Endothelial cell of umbilical vein (primary cell): ENCODE data around the gene ARPIN. TPM values are rescaled to one million over a fixed set of nuclear protein-coding genes. Genes with fewer than 3 reads are reported as not detected.

Experiments used
- BruUV-seq: library from RNA; stranded (reverse); fragments of 400-500 nt; replicated peaks from 2 replicates; lab custom pipeline; 2021; lab: Mats Ljungman, UMichigan
- CTCF ChIA-PET: fragments of 300-600, 350-600 bp; sonication (Branson Sonifier 250); formaldehyde crosslinking; loops from one replicate; lab custom pipeline; 2021; ENCODE audit warnings: antibody characterized with exemption, inconsistent platforms; lab: Charles Lee
- POLR2A ChIA-PET: fragments of 300-600, 350-600 bp; sonication (Branson Sonifier 250); formaldehyde crosslinking; loops from one replicate; lab custom pipeline; 2021; ENCODE audit warnings: antibody characterized with exemption, inconsistent platforms; lab: Charles Lee
- DNase-seq: peaks from one replicate; pipeline ENCODE4 v3.0.0-alpha.2; 2011; ENCODE audit warnings: low read depth, low spot score
- FAIRE-seq: peaks from 2 replicates; lab custom pipeline; 2011; peaks lifted over from hg19 to GRCh38; lab: Jason Lieb, UNC
- H2AFZ ChIP-seq: 2 replicates; pipeline ENCODE4 v1.6.0; 2012; ENCODE audit warnings: low read depth, low read length, control low read depth, inconsistent platforms
- H3K27ac ChIP-seq: 2 replicates; pipeline ENCODE4 v1.5.1; 2011; ENCODE audit warnings: low read depth, mild to moderate bottlenecking, control low read depth, low read length, moderate library complexity; ENCODE audit not compliant: insufficient read depth
- H3K27me3 ChIP-seq, 2 experiments: 2 replicates each; pipeline versions ENCODE4 v1.6.0 to v1.6.1; 2011; ENCODE audit warnings: low read length in 2 of 2, mixed read lengths in 1 of 2; ENCODE audit not compliant: control insufficient read depth in 2 of 2, insufficient read depth in 2 of 2
- H3K36me3 ChIP-seq, 2 experiments: 2 replicates in 1 of 2; 3 replicates in 1 of 2; pipeline ENCODE4 v1.5.1; 2011; ENCODE audit warnings: low read length in 2 of 2, mild to moderate bottlenecking in 1 of 2, moderate library complexity in 1 of 2; ENCODE audit not compliant: control insufficient read depth in 2 of 2, insufficient read depth in 2 of 2; ENCODE audit errors: extremely low read depth in 1 of 2
- H3K4me1 ChIP-seq: 3 replicates; pipeline ENCODE4 v1.5.1; 2011; ENCODE audit warnings: mild to moderate bottlenecking, low read length; ENCODE audit not compliant: control insufficient read depth, insufficient read depth; ENCODE audit errors: extremely low read depth
- H3K4me2 ChIP-seq: 2 replicates; pipeline ENCODE4 v1.6.1; 2011; ENCODE audit warnings: low read length, control low read depth, mixed read lengths; ENCODE audit not compliant: insufficient read depth
- H3K4me3 ChIP-seq, 3 experiments: fragments of 200-600 bp in 1 of 3; sonication (generic), shearing (Covaris generic) in 1 of 3; replicated peaks in 1 of 3; 2 replicates each; pipeline ENCODE4 v1.5.1; 2011 to 2016; ENCODE audit warnings: control low read depth in 3 of 3, low read length in 3 of 3, mild to moderate bottlenecking in 2 of 3, inconsistent platforms in 1 of 3, low read depth in 1 of 3, moderate library complexity in 1 of 3; ENCODE audit not compliant: insufficient read depth in 1 of 3
- H3K79me2 ChIP-seq: 2 replicates; pipeline ENCODE4 v1.6.0; 2012; ENCODE audit warnings: low read length, inconsistent platforms; ENCODE audit not compliant: control insufficient read depth, insufficient read depth
- H3K9ac ChIP-seq: replicated peaks from 2 replicates; pipeline ENCODE3; 2011; ENCODE audit warnings: low read length, control low read depth; ENCODE audit not compliant: insufficient read depth; ENCODE audit errors: extremely low read depth
- H3K9me1 ChIP-seq: replicated peaks from 3 replicates; pipeline ENCODE4 v1.6.0; 2011; ENCODE audit warnings: mild to moderate bottlenecking, low read length; ENCODE audit not compliant: control insufficient read depth, insufficient read depth; ENCODE audit errors: extremely low read depth
- H3K9me3 ChIP-seq: replicated peaks from 2 replicates; pipeline ENCODE4 v1.5.1; 2012; ENCODE audit warnings: low read length, inconsistent platforms; ENCODE audit not compliant: control insufficient read depth, insufficient read depth
- H4K20me1 ChIP-seq: replicated peaks from 2 replicates; pipeline ENCODE3; 2011; ENCODE audit warnings: mild to moderate bottlenecking, low read length; ENCODE audit not compliant: control insufficient read depth, insufficient read depth; ENCODE audit errors: extremely low read depth
- CTCF ChIP-seq, 2 donors: IDR thresholded peaks; 1 replicate in 1 of 2; 2 replicates in 1 of 2; pipeline ENCODE4 v1.5.1; 2011; ENCODE audit warnings: low read length in 2 of 2, mild to moderate bottlenecking in 2 of 2, moderate library complexity in 2 of 2, control low read depth in 1 of 2, inconsistent platforms in 1 of 2, low read depth in 1 of 2; ENCODE audit not compliant: insufficient read depth in 1 of 2; ENCODE audit errors: extremely low read depth in 1 of 2
- EZH2 ChIP-seq: IDR thresholded peaks from 2 replicates; pipeline ENCODE4 v1.6.1; 2012; ENCODE audit warnings: borderline replicate concordance, low read depth, mild to moderate bottlenecking, moderate library complexity, low read length, inconsistent platforms; ENCODE audit not compliant: severe bottlenecking
- FOS ChIP-seq: IDR thresholded peaks from 2 replicates; pipeline ENCODE4 v1.6.1; 2011; ENCODE audit warnings: mild to moderate bottlenecking, low read length, moderate library complexity, borderline replicate concordance; ENCODE audit not compliant: insufficient read depth
- GATA2 ChIP-seq: IDR thresholded peaks from 2 replicates; pipeline ENCODE4 v1.7.0; 2011; ENCODE audit warnings: low read depth, mild to moderate bottlenecking, moderate library complexity, mixed read lengths, low read length; ENCODE audit not compliant: insufficient read length, insufficient read depth
- JUN ChIP-seq: IDR thresholded peaks from 2 replicates; pipeline ENCODE4 v1.6.1; 2011; ENCODE audit warnings: borderline replicate concordance, low read depth; ENCODE audit not compliant: insufficient read length, insufficient read depth
- MAX ChIP-seq: IDR thresholded peaks from 2 replicates; pipeline ENCODE4 v1.6.1; 2011; ENCODE audit not compliant: insufficient read depth, insufficient read length
- MYC ChIP-seq: IDR thresholded peaks from one replicate; pipeline ENCODE4 v1.6.1; 2011; ENCODE audit warnings: mild to moderate bottlenecking, low read depth, low read length
- POLR2A ChIP-seq: IDR thresholded peaks from 2 replicates; pipeline ENCODE4 v1.6.1; 2012; ENCODE audit warnings: low read depth, mild to moderate bottlenecking, control low read depth, low read length
- POLR2AphosphoS5 ChIP-seq: IDR thresholded peaks from 2 replicates; pipeline ENCODE4 v1.6.1; 2012; ENCODE audit warnings: low read depth, mild to moderate bottlenecking, control low read depth, low read length, moderate library complexity; ENCODE audit not compliant: insufficient read depth
- dilution Hi-C: fragments of 300-500 bp; cut with MboI; formaldehyde crosslinking; loops from one replicate; pipeline ENCODE4 v1.15.0; 2019; ENCODE audit warnings: low sequenced_read_pairs; ENCODE audit not compliant: extremely low pct_ligation_motif_present
- intact Hi-C: fragments of 100-400 bp; cut with micrococcal nuclease; formaldehyde crosslinking; loops from one replicate; pipeline ENCODE4 v1.10.0; 2022
- polyA plus RNA-seq, 4 experiments: library from polyadenylated mRNA; depleted of rRNA in 3 of 4; stranded (reverse) in 3 of 4; unstranded in 1 of 4; fragments of >200 nt; gene quantifications; 2 replicates each; pipeline versions ENCODE4 v1.2.1 to v1.2.3, GENCODE V29; 2011 to 2012; ENCODE audit warnings: missing spikeins in 1 of 4
- total RNA-seq: library from RNA; stranded (reverse); gene quantifications from 2 replicates; pipeline ENCODE4 v1.2.3, GENCODE V29; 2021

ARPIN gene
- total and polyA plus RNA-seq, 2 donors (not counting 3 experiments of a cell fraction or from before 2014, with no cell fraction given) = 13.0 to 23.3 TPM

- H4K20me1 ChIP-seq = no peaks in the 10 kb centered on the region
- no TSS peak for BruUV-seq
- no peaks in the 10 kb centered on the region for H3K9me1 ChIP-seq
- H3K27me3 ChIP-seq = no peaks in the 10 kb centered on the region
- H3K9ac ChIP-seq = no peak overlapping the region
- CTCF ChIA-PET = interaction anchor here (0.9 to 2.0 kb wide), 4 partner anchors 15 to 92 kb away, joined by 3 to 8 read pairs (median 5); no protein-coding TSS in a partner anchor
- H3K4me1 ChIP-seq = peaks cover 34% of the 10 kb centered on the region
- no peak for FAIRE-seq
- DNase-seq = no peak
- no peak overlapping the region for H3K27ac ChIP-seq
- TF ChIP-seq POLR2A (no peak), GATA2 (no peak), MYC (no peak), EZH2 (no peak), JUN (no peak), FOS (no peak), CTCF (IDR thresholded peaks at IDR 0.05; ENCODE audit: extremely low read depth in 1 of 2, insufficient read depth in 1 of 2, low read depth in 1 of 2, low read length in 2 of 2) (no peak), MAX (no peak), POLR2AphosphoS5 (no peak)
- H3K9me3 ChIP-seq = no peaks in the 10 kb centered on the region
- POLR2A ChIA-PET = no interaction called here
- H3K36me3 ChIP-seq = no peaks in the 10 kb centered on the region
- dilution Hi-C loops = loop anchor here (25.0 kb wide), 1 partner anchor 90 kb away; the partner anchor contains the start of gene MESP1
- H3K4me2 ChIP-seq = no peak overlapping the region
- H2AFZ ChIP-seq = no peak overlapping the region
- intact Hi-C loops = no loop called here
- no peaks in the 10 kb centered on the region for H3K79me2 ChIP-seq
- H3K4me3 ChIP-seq = no peak overlapping the region
Measured at GRCh38 chr15:89852342-89852995, 60.3 kb downstream of the ARPIN start.
